ENCODE results near the gene NPRL2. TPM values are rescaled to one million over a fixed set of nuclear protein-coding genes. Genes with fewer than 3 reads are reported as not detected.

The NPRL2 gene
- total and polyA plus RNA-seq, 2 experiments from 2014 or later: 22.3 to 27.7 TPM

GRCh38 chr3:50373146-50374051 is 22.8 kb upstream of the NPRL2 start:
- Mint-ChIP-seq H3K4me3 (no peak overlapping the region; the same call in 2 of the 3 replicates), H3K4me1 (peaks cover 35% of the 10 kb centered on the region), H3K27ac (no peak overlapping the region), H3K27me3 (ENCODE audit: insufficient read depth, low read depth, poor library complexity) (peaks cover 20% of the 10 kb centered on the region), H3K36me3 (ENCODE audit: low read depth) (no peaks in the 10 kb centered on the region; the same call in 2 of the 3 replicates), H3K9me3 (no peaks in the 10 kb centered on the region; the same call in 2 of the 3 replicates)
- DNase-seq (ENCODE audit: low spot score) (peak; percentile 74), ATAC-seq (peak; percentile 10; the same call in 2 of the 3 replicates)
- H3K36me3 ChIP-seq (ENCODE audit: insufficient read depth): no peaks in the 10 kb centered on the region
- H3K9me2 ChIP-seq (ENCODE audit: insufficient read depth): no peaks in the 10 kb centered on the region
- H4K20me1 ChIP-seq (replicated peaks; ENCODE audit: insufficient read depth): no peaks in the 10 kb centered on the region
- H3K4me1 ChIP-seq (ENCODE audit: insufficient read depth): peaks cover 11% of the 10 kb centered on the region
- no peaks in the 10 kb centered on the region for H3K27me3 ChIP-seq (ENCODE audit: insufficient read depth)
- H3K27ac ChIP-seq (ENCODE audit: low read depth): no peak overlapping the region
- peak overlapping the region; percentile 67; the same call in 1 of the 2 replicates for H3K4me2 ChIP-seq
- H3F3A ChIP-seq (replicated peaks; ENCODE audit: low read depth): no peaks in the 10 kb centered on the region
- no peak for TF ChIP-seq CTCF (conservative IDR thresholded peaks at IDR 0.05; ENCODE audit: low read depth in 2 of 2)
- no peak for TF ChIP-seq JUNB (IDR thresholded peaks at IDR 0.05; ENCODE audit: unreplicated experiment)
- TF ChIP-seq REST (IDR thresholded peaks at IDR 0.05; ENCODE audit: unreplicated experiment): no peak
- TF ChIP-seq CREB1 (CRISPR knock-in tag; IDR thresholded peaks at IDR 0.05; ENCODE audit: low read depth): no peak
- no peak for TF ChIP-seq ETS1 (IDR thresholded peaks at IDR 0.05)
- TF ChIP-seq EZH2 (IDR thresholded peaks at IDR 0.05; ENCODE audit: low read depth, unreplicated experiment): no peak
- no peak for TF ChIP-seq EZH2phosphoT487 (IDR thresholded peaks at IDR 0.05; ENCODE audit: unreplicated experiment)
- no peak for TF ChIP-seq STAT1 (IDR thresholded peaks at IDR 0.05; ENCODE audit: unreplicated experiment)
- TF ChIP-seq ZNF331 (CRISPR knock-in tag; IDR thresholded peaks at IDR 0.05; ENCODE audit: low read depth): no peak
- TF ChIP-seq ZNF462 (CRISPR knock-in tag; IDR thresholded peaks at IDR 0.05): no peak
- no peak for TF ChIP-seq NANOG (IDR thresholded peaks at IDR 0.05; ENCODE audit: borderline replicate concordance)
- TF ChIP-seq ZNF114 (CRISPR knock-in tag; IDR thresholded peaks at IDR 0.05): no peak
- no peak for TF ChIP-seq POLR2AphosphoS5 (IDR thresholded peaks at IDR 0.05; ENCODE audit: low read depth)
- H3K4me3 ChIP-seq: no peak overlapping the region; the same call in 1 of the 2 replicates
- no peak overlapping the region for H2AFZ ChIP-seq
- no peaks in the 10 kb centered on the region for H3K79me2 ChIP-seq (replicated peaks; ENCODE audit: insufficient read depth)
